IPS-15b (cell line): ENCODE results near the gene CELF2.

ENCODE experiments used
- H3K27me3 ChIP-seq: one replicate; pipeline ENCODE4 v1.6.1; 2013; ENCODE audit warnings: low read length; ENCODE audit not compliant: control insufficient read depth, insufficient read depth
- H3K36me3 ChIP-seq: one replicate; pipeline ENCODE4 v1.6.1; 2013; ENCODE audit warnings: low read length; ENCODE audit not compliant: control insufficient read depth, insufficient read depth
- H3K4me1 ChIP-seq: one replicate; pipeline ENCODE4 v1.6.1; 2013; ENCODE audit warnings: mild to moderate bottlenecking, low read length; ENCODE audit not compliant: control insufficient read depth, insufficient read depth
- H3K4me3 ChIP-seq: one replicate; pipeline ENCODE4 v1.5.1; 2013; ENCODE audit warnings: low read depth, low read length
- H3K9ac ChIP-seq: one replicate; pipeline ENCODE4 v1.6.1; 2013; ENCODE audit warnings: low read depth, mild to moderate bottlenecking, low read length
- H3K9me3 ChIP-seq: one replicate; pipeline ENCODE4 v1.6.1; 2013; ENCODE audit warnings: mild to moderate bottlenecking, low read length; ENCODE audit not compliant: control insufficient read depth, insufficient read depth

The CELF2 gene

DNA sequence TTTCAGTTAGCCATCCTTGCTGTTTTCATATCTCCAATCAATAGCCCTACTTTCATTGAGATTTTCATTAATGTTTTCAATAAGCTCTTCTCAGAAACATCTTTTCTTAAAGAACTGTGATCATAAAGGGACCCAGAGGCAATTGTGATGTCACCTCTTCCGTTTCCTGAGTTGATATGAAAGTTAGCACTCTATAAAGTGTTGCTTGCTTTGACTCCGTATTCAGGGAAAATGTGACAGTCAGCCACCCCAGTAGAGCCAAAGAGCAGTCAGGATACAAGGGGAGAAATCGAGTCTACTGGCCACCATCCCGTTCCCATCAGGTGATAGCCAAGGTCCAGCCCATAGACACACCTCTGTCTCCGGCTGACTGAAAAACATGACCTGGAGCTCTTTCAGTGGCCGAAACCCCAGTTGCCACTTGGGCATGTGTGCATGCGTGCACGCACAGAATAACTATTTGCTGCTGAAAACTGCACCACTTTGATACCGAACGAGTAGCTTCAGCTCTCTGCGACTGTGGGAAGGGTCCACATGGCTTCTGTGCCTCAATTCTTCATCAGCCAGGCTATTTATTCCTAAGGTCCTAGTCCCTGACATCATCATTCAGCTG is 302.4 kb downstream of the CELF2 start:
- H3K4me1 ChIP-seq, result no peaks in the 10 kb centered on the region
- H3K36me3 ChIP-seq, result peaks cover 6% of the 10 kb centered on the region
- H3K9me3 ChIP-seq, result no peaks in the 10 kb centered on the region
- no peak overlapping the region for H3K9ac ChIP-seq
- H3K4me3 ChIP-seq, result no peak overlapping the region
- H3K27me3 ChIP-seq, result no peaks in the 10 kb centered on the region

- no peaks in the 10 kb centered on the region for H3K4me1 ChIP-seq
- no peaks in the 10 kb centered on the region for H3K9me3 ChIP-seq
- no peak overlapping the region for H3K4me3 ChIP-seq
- peaks cover 6% of the 10 kb centered on the region for H3K36me3 ChIP-seq
- no peaks in the 10 kb centered on the region for H3K27me3 ChIP-seq
- no peak overlapping the region for H3K9ac ChIP-seq
Measured at GRCh38 chr10:11320809-11321520, 303.3 kb downstream of the CELF2 start.

GRCh38 chr10:11322698-11323097 is 305.0 kb downstream of the CELF2 start:
- Histone ChIP-seq H3K9me3 (no peaks in the 10 kb centered on the region), H3K36me3 (peaks cover 6% of the 10 kb centered on the region), H3K4me3 (no peak overlapping the region), H3K4me1 (no peaks in the 10 kb centered on the region), H3K27me3 (no peaks in the 10 kb centered on the region), H3K9ac (no peak overlapping the region)

DNA sequence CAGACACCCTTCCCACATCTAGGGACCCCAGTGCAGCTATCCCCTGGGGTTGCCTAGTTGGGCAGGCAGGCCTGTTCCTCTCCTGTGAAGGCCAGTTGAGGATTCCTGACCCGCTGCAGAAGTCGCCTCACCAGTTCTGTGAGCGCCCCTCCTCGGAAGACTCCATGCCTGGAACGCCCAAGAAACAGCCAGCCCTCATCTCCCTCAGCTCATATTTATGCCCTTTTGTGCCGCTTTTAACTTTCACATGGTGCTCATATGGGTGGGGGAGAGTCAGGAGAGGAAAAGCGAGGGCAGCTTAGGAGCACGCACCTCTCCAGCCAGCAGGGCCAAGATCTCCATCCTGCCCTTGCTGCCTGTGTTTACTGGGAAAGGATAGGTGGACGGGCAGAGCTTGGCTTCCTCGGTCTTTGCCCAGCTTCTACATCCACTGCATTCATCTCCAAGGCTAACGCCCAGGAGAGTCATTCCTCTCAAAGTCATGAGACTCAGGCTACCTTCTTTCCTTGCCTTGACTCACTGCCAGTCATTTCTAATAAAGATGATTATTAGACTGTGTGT is 307.2 kb downstream of the CELF2 start:
- Histone ChIP-seq H3K36me3 (peaks cover 6% of the 10 kb centered on the region), H3K4me3 (no peak overlapping the region), H3K9me3 (no peaks in the 10 kb centered on the region)

DNA sequence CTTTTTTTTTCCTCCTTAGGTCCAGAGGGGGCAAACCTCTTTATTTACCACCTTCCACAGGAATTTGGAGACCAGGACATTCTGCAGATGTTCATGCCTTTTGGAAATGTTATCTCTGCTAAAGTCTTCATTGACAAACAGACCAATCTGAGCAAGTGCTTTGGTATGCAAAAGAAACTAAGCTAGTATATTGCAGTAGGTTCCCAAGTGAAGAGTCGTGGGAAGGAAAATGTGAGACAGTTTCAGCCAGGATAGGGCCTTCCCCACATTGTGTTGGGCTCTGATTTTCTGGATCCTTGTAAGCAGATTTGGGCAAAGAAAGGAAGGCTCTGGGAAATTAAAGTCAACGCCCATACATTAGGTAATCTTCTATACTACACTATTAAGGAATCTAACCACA is 308.1 kb downstream of the CELF2 start:
- H3K27me3 ChIP-seq, result no peaks in the 10 kb centered on the region
- peaks cover 3% of the 10 kb centered on the region for H3K36me3 ChIP-seq
- no peak overlapping the region for H3K4me3 ChIP-seq
- no peak overlapping the region for H3K9ac ChIP-seq
- peaks cover 15% of the 10 kb centered on the region for H3K4me1 ChIP-seq
- H3K9me3 ChIP-seq, result no peaks in the 10 kb centered on the region

More for the DNA sequence above, 307.2 kb downstream of the CELF2 start:
- Histone ChIP-seq H3K27me3 (no peaks in the 10 kb centered on the region), H3K9ac (no peak overlapping the region), H3K4me1 (peaks cover 6% of the 10 kb centered on the region)

DNA sequence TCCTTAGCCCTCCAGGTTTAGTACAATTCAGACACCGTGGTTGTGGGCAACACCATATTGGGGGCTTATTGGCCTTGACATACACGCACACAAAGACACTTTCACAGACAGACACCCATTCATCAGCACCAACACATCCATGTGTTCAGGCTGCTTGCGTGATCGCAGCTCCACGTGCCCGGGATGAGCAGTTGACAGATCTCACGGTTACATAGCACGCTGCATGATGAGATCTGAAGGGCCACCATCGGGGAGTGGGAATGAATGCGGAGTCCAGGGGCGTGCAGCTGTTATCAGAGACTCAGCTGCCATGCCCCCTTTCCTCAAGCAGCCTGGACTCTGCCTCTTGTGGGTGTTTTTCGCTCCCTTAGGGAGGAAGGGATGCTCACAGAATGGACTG is 308.6 kb downstream of the CELF2 start:
- H3K9me3 ChIP-seq, result no peaks in the 10 kb centered on the region
- no peak overlapping the region for H3K4me3 ChIP-seq
- H3K27me3 ChIP-seq, result no peaks in the 10 kb centered on the region
- H3K9ac ChIP-seq, result no peak overlapping the region
- peaks cover under 1% of the 10 kb centered on the region for H3K36me3 ChIP-seq
- peaks cover 15% of the 10 kb centered on the region for H3K4me1 ChIP-seq

DNA sequence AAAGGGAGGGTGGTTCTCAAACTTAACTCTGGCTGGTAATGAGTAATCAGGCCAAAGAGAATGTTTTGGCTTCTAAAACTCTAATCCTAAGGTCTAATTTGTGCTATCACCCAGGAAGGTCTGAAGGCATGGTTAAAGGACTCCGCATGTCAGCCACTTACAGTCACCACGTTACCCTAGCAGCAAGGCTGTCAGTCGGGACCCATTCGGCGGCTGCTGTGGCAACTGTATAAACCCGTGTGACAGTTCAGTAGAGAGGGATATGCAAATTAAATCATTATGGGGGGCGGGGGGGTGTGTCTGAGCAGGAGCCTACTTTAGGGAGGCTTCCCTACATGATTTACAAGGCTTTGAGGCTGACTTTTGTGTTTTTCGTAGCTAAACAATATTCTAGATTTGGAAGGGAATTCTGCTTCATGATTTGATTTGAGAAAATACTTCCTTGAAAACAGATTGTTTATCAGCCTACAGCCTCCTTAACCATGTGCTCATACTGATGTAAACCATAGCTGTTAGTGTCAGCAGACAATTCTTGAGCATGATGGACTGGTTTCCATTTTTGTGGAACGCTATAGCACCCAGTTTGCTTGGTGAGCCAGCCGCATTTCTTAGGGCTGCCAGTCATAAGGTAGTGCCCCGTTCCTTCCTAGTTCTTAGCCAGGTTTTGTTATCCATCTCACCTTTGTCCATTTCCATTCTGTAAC is 309.4 kb downstream of the CELF2 start:
- Histone ChIP-seq H3K4me3 (no peak overlapping the region), H3K4me1 (peaks cover 15% of the 10 kb centered on the region), H3K9ac (no peak overlapping the region), H3K36me3 (no peaks in the 10 kb centered on the region), H3K27me3 (no peaks in the 10 kb centered on the region), H3K9me3 (no peaks in the 10 kb centered on the region)

DNA sequence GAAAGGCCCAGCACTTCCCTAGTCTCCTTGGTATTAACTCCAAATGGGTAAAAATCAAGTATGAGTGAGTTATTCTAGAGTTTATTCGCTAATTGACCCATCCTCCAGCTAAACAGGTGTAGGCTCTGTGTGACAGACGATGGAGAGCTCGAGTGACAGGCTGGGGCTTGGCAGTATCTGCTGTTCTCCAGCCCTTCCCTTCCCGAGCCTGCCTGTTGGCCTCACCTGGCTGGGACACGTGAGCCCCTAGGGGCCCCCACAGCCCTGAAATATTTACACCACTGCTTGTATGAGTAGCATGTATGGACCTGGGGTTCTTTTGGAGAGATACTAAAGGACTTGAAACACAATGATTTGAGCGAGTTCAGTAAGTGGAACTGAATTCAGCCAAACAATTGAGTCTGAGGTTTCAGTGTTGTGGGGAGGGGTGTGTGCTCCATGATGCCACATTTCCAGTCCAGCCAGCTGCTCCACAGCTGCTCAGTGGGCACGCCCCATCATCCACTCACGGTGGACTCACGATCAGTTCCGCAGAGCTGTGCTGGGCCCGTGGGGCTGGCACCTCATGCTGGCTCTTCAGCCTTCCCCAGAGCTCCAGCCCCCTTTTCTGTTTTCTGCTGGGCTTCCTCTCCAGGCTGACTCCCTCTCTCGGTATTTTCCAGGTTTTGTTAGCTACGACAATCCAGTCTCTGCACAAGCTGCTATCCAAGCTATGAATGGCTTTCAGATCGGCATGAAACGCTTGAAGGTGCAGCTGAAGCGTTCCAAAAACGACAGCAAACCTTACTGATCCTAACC is 310.8 kb downstream of the CELF2 start:
- no peaks in the 10 kb centered on the region for H3K36me3 ChIP-seq
- H3K9ac ChIP-seq, result no peak overlapping the region
- no peaks in the 10 kb centered on the region for H3K27me3 ChIP-seq
- no peaks in the 10 kb centered on the region for H3K9me3 ChIP-seq
- H3K4me3 ChIP-seq, result no peak overlapping the region
- H3K4me1 ChIP-seq, result peaks cover 15% of the 10 kb centered on the region

GRCh38 chr10:11329062-11329673 is 311.5 kb downstream of the CELF2 start:
- no peaks in the 10 kb centered on the region for H3K9me3 ChIP-seq
- H3K4me3 ChIP-seq, result no peak overlapping the region
- H3K27me3 ChIP-seq, result no peaks in the 10 kb centered on the region
- peaks cover 15% of the 10 kb centered on the region for H3K4me1 ChIP-seq
- no peak overlapping the region for H3K9ac ChIP-seq
- no peaks in the 10 kb centered on the region for H3K36me3 ChIP-seq

DNA sequence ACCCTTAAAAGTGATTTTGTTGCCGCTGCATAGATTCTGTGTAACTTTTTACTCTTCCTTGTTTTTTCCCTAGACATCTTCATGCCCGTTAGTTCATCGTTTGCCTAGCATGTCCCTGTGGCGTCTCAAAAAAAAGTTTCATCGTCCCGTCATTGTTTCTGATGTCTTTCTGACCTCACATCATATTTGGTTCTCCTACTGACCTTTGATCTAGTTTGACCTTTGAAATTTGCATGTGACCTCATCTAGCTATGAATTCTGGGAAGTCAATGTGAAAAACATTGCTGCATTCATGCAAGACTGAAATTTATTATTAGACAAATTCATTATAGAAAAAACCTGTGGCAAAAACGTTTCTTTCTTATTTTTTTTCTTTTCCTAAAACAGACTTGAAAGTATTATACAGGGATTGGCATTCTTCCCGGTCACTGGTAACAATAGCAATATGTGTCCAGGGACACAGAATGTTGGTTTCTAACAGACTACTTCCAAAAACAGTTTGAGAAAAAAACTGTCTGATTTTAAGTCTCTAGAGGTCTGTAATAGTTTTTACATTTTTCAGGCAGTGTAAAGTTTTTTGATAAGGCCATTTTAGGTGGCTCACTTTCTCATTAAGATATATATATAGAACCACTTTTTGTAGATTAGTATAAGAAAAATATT is 312.8 kb downstream of the CELF2 start:
- Histone ChIP-seq H3K36me3 (no peaks in the 10 kb centered on the region), H3K4me1 (peaks cover 15% of the 10 kb centered on the region), H3K4me3 (no peak overlapping the region), H3K9ac (no peak overlapping the region), H3K27me3 (no peaks in the 10 kb centered on the region), H3K9me3 (no peaks in the 10 kb centered on the region)
